GM23338 (cell line): ENCODE results near the gene PIR. TPM values are rescaled to one million over a fixed set of nuclear protein-coding genes. Genes with fewer than 3 reads are reported as not detected.

ENCODE experiments used
- ATAC-seq: fragments of 200-7000 bp; cut with Tn5 transposase; 3 replicates; pipeline ENCODE4 v1.9.1; 2020
- DNase-seq: peaks from one replicate; pipeline ENCODE4 v3.0.0-alpha.2; 2015; ENCODE audit warnings: low spot score
- H2AFZ ChIP-seq: fragments of 200-600 bp; sonication (generic); 2 replicates; pipeline ENCODE4 v1.8.0; 2016; ENCODE audit warnings: antibody characterized with exemption, mild to moderate bottlenecking, moderate library complexity
- H3F3A ChIP-seq: fragments of 200-600 bp; sonication (generic); replicated peaks from 2 replicates; pipeline ENCODE4 v1.8.0; 2017; ENCODE audit warnings: antibody characterized with exemption, mixed run types, low read depth
- H3K27ac ChIP-seq: fragments of 200-600 bp; sonication (generic); 2 replicates; pipeline ENCODE4 v1.6.1; 2016; ENCODE audit warnings: low read depth
- H3K27me3 ChIP-seq: fragments of 200-600 bp; sonication (generic); 2 replicates; pipeline ENCODE4 v1.8.0; 2016; ENCODE audit warnings: mild to moderate bottlenecking, mixed run types, moderate library complexity; ENCODE audit not compliant: insufficient read depth
- H3K36me3 ChIP-seq: fragments of 200-600 bp; sonication (generic); 2 replicates; pipeline ENCODE4 v1.8.0; 2016; ENCODE audit warnings: mild to moderate bottlenecking; ENCODE audit not compliant: insufficient read depth
- H3K4me1 ChIP-seq: fragments of 200-600 bp; sonication (generic); 2 replicates; pipeline ENCODE4 v1.8.0; 2016; ENCODE audit warnings: mild to moderate bottlenecking, moderate library complexity; ENCODE audit not compliant: insufficient read depth
- H3K4me2 ChIP-seq: fragments of 200-600 bp; sonication (generic); 2 replicates; pipeline ENCODE4 v1.7.1; 2017; ENCODE audit warnings: mixed run types
- H3K4me3 ChIP-seq: fragments of 200-600 bp; sonication (generic); 2 replicates; pipeline ENCODE4 v1.6.1; 2016; ENCODE audit warnings: mixed run types
- H3K79me2 ChIP-seq: fragments of 200-600 bp; sonication (generic); replicated peaks from 2 replicates; pipeline ENCODE4 v1.8.0; 2017; ENCODE audit warnings: mild to moderate bottlenecking; ENCODE audit not compliant: insufficient read depth
- H3K9me2 ChIP-seq: fragments of 200-600 bp; sonication (generic); 2 replicates; pipeline ENCODE4 v1.8.0; 2017; ENCODE audit not compliant: insufficient read depth
- H4K20me1 ChIP-seq: fragments of 200-600 bp; sonication (generic); replicated peaks from 2 replicates; pipeline ENCODE4 v1.8.0; 2017; ENCODE audit warnings: mild to moderate bottlenecking; ENCODE audit not compliant: insufficient read depth
- H3K27ac Mint-ChIP-seq: 2 replicates; pipeline ENCODE4 v1.8.0; 2020; ENCODE audit warnings: inconsistent platforms, mild to moderate bottlenecking, moderate library complexity, mixed read lengths
- H3K27me3 Mint-ChIP-seq: 3 replicates; pipeline ENCODE4 v1.8.0; 2022; ENCODE audit warnings: low read depth, mild to moderate bottlenecking, moderate library complexity, mixed read lengths, inconsistent platforms; ENCODE audit not compliant: insufficient read depth, poor library complexity
- H3K36me3 Mint-ChIP-seq: 3 replicates; pipeline ENCODE4 v1.8.0; 2021; ENCODE audit warnings: low read depth, mild to moderate bottlenecking, inconsistent platforms, moderate library complexity, mixed read lengths
- H3K4me1 Mint-ChIP-seq: 3 replicates; pipeline ENCODE4 v1.8.0; 2020; ENCODE audit warnings: mild to moderate bottlenecking, inconsistent platforms, mixed read lengths
- H3K4me3 Mint-ChIP-seq: 3 replicates; pipeline ENCODE4 v1.8.0; 2021; ENCODE audit warnings: moderate library complexity, mild to moderate bottlenecking, inconsistent platforms, mixed read lengths
- H3K9me3 Mint-ChIP-seq: 3 replicates; pipeline ENCODE4 v1.8.0; 2020; ENCODE audit warnings: moderate library complexity, mild to moderate bottlenecking, inconsistent platforms, mixed read lengths
- JUNB ChIP-seq: IDR thresholded peaks from one replicate; pipeline ENCODE4 v1.6.1; 2016; ENCODE audit warnings: antibody characterized with exemption; ENCODE audit not compliant: unreplicated experiment
- STAT1 ChIP-seq: IDR thresholded peaks from one replicate; pipeline ENCODE4 v1.6.1; 2016; ENCODE audit warnings: antibody characterized with exemption; ENCODE audit not compliant: unreplicated experiment
- polyA plus RNA-seq: library from polyadenylated mRNA; unstranded; fragments of >200 nt; fragmentation: Nextera tagmentation; extraction: Ambion mirVana; gene quantifications from 2 replicates; pipeline ENCODE4 v1.2.1, GENCODE V29; 2016
- total RNA-seq: library from RNA; depleted of rRNA; stranded (reverse); fragments of >200 nt; shearing (Covaris generic); gene quantifications from 2 replicates; pipeline ENCODE4 v1.2.3, GENCODE V29; 2014
- TF ChIP-seq, protein P1 (sequence below): fragments of 250-450 bp; sonication (Bioruptor Pico); IDR thresholded peaks from 2 replicates; pipeline ENCODE4 v1.5.0; 2020; ENCODE audit warnings: mild to moderate bottlenecking, moderate library complexity
- TF ChIP-seq, protein P2 (sequence below): IDR thresholded peaks from one replicate; pipeline ENCODE4 v1.6.1; 2018; ENCODE audit warnings: antibody characterized with exemption; ENCODE audit not compliant: unreplicated experiment

PIR gene
- total and polyA plus RNA-seq, 2 experiments from 2014 or later, result 13.1 to 25.2 TPM

DNA sequence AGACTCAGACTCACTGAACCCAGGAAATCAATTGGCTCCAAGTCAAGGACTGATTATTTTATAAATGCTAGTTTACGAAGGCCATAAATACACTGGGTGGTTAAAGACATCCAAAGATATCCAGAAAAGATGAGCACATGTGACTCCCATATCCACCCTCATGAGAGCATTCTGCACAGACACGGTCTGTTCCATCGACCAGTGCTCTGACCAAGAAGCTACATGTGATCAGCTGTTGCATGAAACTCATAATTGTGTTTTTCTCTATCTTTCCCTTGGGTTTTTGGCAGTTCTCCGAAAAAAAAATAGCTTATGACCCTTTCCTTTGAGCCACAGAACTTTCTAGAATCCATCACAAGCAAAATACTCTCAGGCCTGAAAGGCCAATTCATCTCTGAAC is 2.7 kb upstream of the PIR start (continued):
- TF ChIP-seq, protein P1, sequence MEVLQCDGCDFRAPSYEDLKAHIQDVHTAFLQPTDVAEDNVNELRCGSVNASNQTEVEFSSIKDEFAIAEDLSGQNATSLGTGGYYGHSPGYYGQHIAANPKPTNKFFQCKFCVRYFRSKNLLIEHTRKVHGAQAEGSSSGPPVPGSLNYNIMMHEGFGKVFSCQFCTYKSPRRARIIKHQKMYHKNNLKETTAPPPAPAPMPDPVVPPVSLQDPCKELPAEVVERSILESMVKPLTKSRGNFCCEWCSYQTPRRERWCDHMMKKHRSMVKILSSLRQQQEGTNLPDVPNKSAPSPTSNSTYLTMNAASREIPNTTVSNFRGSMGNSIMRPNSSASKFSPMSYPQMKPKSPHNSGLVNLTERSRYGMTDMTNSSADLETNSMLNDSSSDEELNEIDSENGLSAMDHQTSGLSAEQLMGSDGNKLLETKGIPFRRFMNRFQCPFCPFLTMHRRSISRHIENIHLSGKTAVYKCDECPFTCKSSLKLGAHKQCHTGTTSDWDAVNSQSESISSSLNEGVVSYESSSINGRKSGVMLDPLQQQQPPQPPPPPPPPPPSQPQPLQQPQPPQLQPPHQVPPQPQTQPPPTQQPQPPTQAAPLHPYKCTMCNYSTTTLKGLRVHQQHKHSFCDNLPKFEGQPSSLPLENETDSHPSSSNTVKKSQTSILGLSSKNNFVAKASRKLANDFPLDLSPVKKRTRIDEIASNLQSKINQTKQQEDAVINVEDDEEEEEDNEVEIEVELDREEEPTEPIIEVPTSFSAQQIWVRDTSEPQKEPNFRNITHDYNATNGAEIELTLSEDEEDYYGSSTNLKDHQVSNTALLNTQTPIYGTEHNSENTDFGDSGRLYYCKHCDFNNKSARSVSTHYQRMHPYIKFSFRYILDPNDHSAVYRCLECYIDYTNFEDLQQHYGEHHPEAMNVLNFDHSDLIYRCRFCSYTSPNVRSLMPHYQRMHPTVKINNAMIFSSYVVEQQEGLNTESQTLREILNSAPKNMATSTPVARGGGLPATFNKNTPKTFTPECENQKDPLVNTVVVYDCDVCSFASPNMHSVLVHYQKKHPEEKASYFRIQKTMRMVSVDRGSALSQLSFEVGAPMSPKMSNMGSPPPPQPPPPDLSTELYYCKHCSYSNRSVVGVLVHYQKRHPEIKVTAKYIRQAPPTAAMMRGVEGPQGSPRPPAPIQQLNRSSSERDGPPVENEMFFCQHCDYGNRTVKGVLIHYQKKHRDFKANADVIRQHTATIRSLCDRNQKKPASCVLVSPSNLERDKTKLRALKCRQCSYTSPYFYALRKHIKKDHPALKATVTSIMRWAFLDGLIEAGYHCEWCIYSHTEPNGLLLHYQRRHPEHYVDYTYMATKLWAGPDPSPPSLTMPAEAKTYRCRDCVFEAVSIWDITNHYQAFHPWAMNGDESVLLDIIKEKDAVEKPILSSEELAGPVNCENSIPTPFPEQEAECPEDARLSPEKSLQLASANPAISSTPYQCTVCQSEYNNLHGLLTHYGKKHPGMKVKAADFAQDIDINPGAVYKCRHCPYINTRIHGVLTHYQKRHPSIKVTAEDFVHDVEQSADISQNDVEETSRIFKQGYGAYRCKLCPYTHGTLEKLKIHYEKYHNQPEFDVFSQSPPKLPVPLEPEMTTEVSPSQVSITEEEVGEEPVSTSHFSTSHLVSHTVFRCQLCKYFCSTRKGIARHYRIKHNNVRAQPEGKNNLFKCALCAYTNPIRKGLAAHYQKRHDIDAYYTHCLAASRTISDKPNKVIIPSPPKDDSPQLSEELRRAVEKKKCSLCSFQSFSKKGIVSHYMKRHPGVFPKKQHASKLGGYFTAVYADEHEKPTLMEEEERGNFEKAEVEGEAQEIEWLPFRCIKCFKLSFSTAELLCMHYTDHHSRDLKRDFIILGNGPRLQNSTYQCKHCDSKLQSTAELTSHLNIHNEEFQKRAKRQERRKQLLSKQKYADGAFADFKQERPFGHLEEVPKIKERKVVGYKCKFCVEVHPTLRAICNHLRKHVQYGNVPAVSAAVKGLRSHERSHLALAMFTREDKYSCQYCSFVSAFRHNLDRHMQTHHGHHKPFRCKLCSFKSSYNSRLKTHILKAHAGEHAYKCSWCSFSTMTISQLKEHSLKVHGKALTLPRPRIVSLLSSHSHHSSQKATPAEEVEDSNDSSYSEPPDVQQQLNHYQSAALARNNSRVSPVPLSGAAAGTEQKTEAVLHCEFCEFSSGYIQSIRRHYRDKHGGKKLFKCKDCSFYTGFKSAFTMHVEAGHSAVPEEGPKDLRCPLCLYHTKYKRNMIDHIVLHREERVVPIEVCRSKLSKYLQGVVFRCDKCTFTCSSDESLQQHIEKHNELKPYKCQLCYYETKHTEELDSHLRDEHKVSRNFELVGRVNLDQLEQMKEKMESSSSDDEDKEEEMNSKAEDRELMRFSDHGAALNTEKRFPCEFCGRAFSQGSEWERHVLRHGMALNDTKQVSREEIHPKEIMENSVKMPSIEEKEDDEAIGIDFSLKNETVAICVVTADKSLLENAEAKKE (CRISPR knock-in tag), result no peak

DNA sequence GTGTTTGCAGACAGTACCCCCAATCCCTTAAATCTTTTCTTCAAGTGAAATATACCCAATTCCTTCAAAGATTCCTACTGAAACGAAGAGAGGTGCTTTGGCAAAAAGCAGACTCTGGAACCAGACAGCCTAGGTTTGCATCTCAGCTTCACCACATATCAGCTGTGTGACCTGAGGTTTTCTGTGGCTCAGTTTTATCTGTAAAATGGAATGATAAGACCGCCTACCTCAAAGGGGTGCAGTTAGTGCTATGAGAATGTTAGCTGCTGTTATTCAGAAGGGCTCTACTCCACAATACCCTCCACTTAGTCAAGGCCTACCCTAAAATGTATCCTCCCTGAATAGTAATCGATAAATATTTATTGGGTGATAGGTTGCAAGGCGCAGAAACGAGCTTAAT is 664 bp downstream of the PIR start:
- peaks cover 18% of the 10 kb centered on the region for H3K4me1 Mint-ChIP-seq
- H3K27me3 ChIP-seq, result no peaks in the 10 kb centered on the region
- no peaks in the 10 kb centered on the region; the same call in 2 of the 3 replicates for H3K9me3 Mint-ChIP-seq
- H3K4me1 ChIP-seq, result peaks cover 8% of the 10 kb centered on the region; the same call in 1 of the 2 replicates
- no peaks in the 10 kb centered on the region; the same call in 1 of the 2 replicates for H3K79me2 ChIP-seq
- H3K4me3 Mint-ChIP-seq, result peak overlapping the region; percentile 84
- H3K27me3 Mint-ChIP-seq, result no peaks in the 10 kb centered on the region
- H3K4me3 ChIP-seq, result peak overlapping the region; percentile 62
- 0 out of 2 replicates have a peak overlapping the region, but pooled peaks have one; percentile 57 for H2AFZ ChIP-seq
- H4K20me1 ChIP-seq, result no peaks in the 10 kb centered on the region
- no peak for DNase-seq
- H3K36me3 Mint-ChIP-seq, result peaks cover 13% of the 10 kb centered on the region; the same call in 2 of the 3 replicates
- H3K27ac Mint-ChIP-seq, result peak overlapping the region; percentile 97
- H3F3A ChIP-seq, result no peaks in the 10 kb centered on the region
- H3K4me2 ChIP-seq, result peak overlapping the region; percentile 82
- no peaks in the 10 kb centered on the region for H3K36me3 ChIP-seq
- no peaks in the 10 kb centered on the region for H3K9me2 ChIP-seq
- peak overlapping the region; percentile 87; the same call in 1 of the 2 replicates for H3K27ac ChIP-seq
- no peak for ATAC-seq
- TF ChIP-seq STAT1 (no peak), JUNB (no peak)
- TF ChIP-seq, protein P2, sequence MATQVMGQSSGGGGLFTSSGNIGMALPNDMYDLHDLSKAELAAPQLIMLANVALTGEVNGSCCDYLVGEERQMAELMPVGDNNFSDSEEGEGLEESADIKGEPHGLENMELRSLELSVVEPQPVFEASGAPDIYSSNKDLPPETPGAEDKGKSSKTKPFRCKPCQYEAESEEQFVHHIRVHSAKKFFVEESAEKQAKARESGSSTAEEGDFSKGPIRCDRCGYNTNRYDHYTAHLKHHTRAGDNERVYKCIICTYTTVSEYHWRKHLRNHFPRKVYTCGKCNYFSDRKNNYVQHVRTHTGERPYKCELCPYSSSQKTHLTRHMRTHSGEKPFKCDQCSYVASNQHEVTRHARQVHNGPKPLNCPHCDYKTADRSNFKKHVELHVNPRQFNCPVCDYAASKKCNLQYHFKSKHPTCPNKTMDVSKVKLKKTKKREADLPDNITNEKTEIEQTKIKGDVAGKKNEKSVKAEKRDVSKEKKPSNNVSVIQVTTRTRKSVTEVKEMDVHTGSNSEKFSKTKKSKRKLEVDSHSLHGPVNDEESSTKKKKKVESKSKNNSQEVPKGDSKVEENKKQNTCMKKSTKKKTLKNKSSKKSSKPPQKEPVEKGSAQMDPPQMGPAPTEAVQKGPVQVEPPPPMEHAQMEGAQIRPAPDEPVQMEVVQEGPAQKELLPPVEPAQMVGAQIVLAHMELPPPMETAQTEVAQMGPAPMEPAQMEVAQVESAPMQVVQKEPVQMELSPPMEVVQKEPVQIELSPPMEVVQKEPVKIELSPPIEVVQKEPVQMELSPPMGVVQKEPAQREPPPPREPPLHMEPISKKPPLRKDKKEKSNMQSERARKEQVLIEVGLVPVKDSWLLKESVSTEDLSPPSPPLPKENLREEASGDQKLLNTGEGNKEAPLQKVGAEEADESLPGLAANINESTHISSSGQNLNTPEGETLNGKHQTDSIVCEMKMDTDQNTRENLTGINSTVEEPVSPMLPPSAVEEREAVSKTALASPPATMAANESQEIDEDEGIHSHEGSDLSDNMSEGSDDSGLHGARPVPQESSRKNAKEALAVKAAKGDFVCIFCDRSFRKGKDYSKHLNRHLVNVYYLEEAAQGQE, result no peak
- TF ChIP-seq, protein P1 (CRISPR knock-in tag), result no peak
